HepG2 (cell line): ENCODE data around the gene AUP1. TPM values are rescaled to one million over a fixed set of nuclear protein-coding genes. Genes with fewer than 3 reads are reported as not detected.

Experiments used
- KDM3A ChIP-seq: IDR thresholded peaks from 2 replicates; pipeline ENCODE4 v1.6.1; 2018; ENCODE audit warnings: low read depth, missing compliant biosample characterization
- KLF11 ChIP-seq: IDR thresholded peaks from 2 replicates; pipeline ENCODE4 v1.6.1; 2016; ENCODE audit warnings: missing compliant biosample characterization
- MIER3 ChIP-seq: IDR thresholded peaks from 2 replicates; pipeline ENCODE4 v1.6.1; 2016; ENCODE audit warnings: missing compliant biosample characterization, borderline replicate concordance
- NR2F1 ChIP-seq, 2 experiments: fragments of 450-650 bp in 1 of 2; formaldehyde crosslinking in 1 of 2; IDR thresholded peaks; 2 replicates each; pipeline versions ENCODE4 v1.5.0 to v1.6.1; 2016 to 2020; ENCODE audit warnings: mild to moderate bottlenecking in 1 of 2, missing compliant biosample characterization in 1 of 2, missing genetic modification reagents in 1 of 2, moderate library complexity in 1 of 2
- NR2F6 ChIP-seq, 2 experiments: IDR thresholded peaks; 2 replicates each; pipeline ENCODE4 v1.6.1; 2016; ENCODE audit warnings: antibody characterized with exemption in 1 of 2, mild to moderate bottlenecking in 1 of 2
- SRF ChIP-seq: IDR thresholded peaks from 2 replicates; pipeline ENCODE4 v1.6.1; 2011; ENCODE audit warnings: mild to moderate bottlenecking, low read depth, low read length, moderate library complexity
- SRSF1 ChIP-seq: fragments of 200-400 bp; formaldehyde crosslinking; optimal IDR thresholded peaks from 2 replicates; pipeline ENCODE3; 2017; ENCODE audit warnings: mild to moderate bottlenecking, low read depth, low read length, moderate library complexity
- THYN1 ChIP-seq: sonication (generic); formaldehyde crosslinking; IDR thresholded peaks from 2 replicates; pipeline ENCODE4 v1.8.1; 2023; ENCODE audit warnings: low read depth, mild to moderate bottlenecking, moderate library complexity, missing genetic modification reagents, borderline replicate concordance
- ZC3H13 ChIP-seq: sonication (generic); formaldehyde crosslinking; IDR thresholded peaks from 2 replicates; pipeline ENCODE4 v1.8.1; 2023; ENCODE audit warnings: mild to moderate bottlenecking, missing genetic modification reagents, moderate library complexity
- ZEB1 ChIP-seq: IDR thresholded peaks from 2 replicates; pipeline ENCODE4 v1.6.1; 2012; ENCODE audit warnings: mild to moderate bottlenecking, low read depth, inconsistent platforms; ENCODE audit not compliant: insufficient replicate concordance
- ZFP37 ChIP-seq: sonication (generic); formaldehyde crosslinking; IDR thresholded peaks from 2 replicates; pipeline ENCODE4 v1.4.0; 2020; ENCODE audit warnings: missing genetic modification reagents, borderline replicate concordance
- ZMAT3 ChIP-seq: sonication (generic); formaldehyde crosslinking; conservative IDR thresholded peaks from 2 replicates; pipeline ENCODE4 v1.7.0; 2021; ENCODE audit warnings: missing genetic modification reagents
- ZNF33B ChIP-seq: sonication (generic); formaldehyde crosslinking; IDR thresholded peaks from 2 replicates; pipeline ENCODE4 v1.5.1; 2020; ENCODE audit warnings: mild to moderate bottlenecking, missing genetic modification reagents
- ZNF468 ChIP-seq: sonication (generic); formaldehyde crosslinking; IDR thresholded peaks from 2 replicates; pipeline ENCODE4 v1.8.0; 2022; ENCODE audit warnings: mild to moderate bottlenecking, moderate library complexity, missing genetic modification reagents
- ZNF546 ChIP-seq: sonication (generic); formaldehyde crosslinking; conservative IDR thresholded peaks from 2 replicates; pipeline ENCODE4 v1.8.1; 2023; ENCODE audit warnings: mild to moderate bottlenecking, missing genetic modification reagents
- ZNF709 ChIP-seq: sonication (generic); formaldehyde crosslinking; IDR thresholded peaks from 2 replicates; pipeline ENCODE4 v1.5.0; 2020; ENCODE audit warnings: mild to moderate bottlenecking, missing genetic modification reagents
- polyA plus RNA-seq, 8 experiments: library from polyadenylated mRNA; depleted of rRNA in 3 of 8; stranded (reverse) in 7 of 8; unstranded in 1 of 8; fragments of >200 nt; fragmentation: Illumina TruSeq in 4 of 8; extraction: Trizol in 4 of 8; gene quantifications; 2 replicates each; pipeline versions ENCODE4 v1.2.1 to v1.2.3, GENCODE V29; 2011 to 2016; ENCODE audit warnings: low read depth in 4 of 8, missing spikeins in 1 of 8, mixed read lengths in 1 of 8; ENCODE audit not compliant: insufficient read depth in 1 of 8
- total RNA-seq, 5 experiments: library from RNA; depleted of rRNA; stranded (reverse); fragments of >200 nt; fragmentation: Illumina TruSeq; extraction: Trizol; gene quantifications; 2 replicates each; pipeline ENCODE4 v1.2.3, GENCODE V29; 2016; ENCODE audit warnings: low read depth in 1 of 5
- TF ChIP-seq, protein P1 (sequence below): sonication (generic); formaldehyde crosslinking; IDR thresholded peaks from 2 replicates; pipeline ENCODE4 v1.5.1; 2020; ENCODE audit warnings: mild to moderate bottlenecking, moderate library complexity, missing genetic modification reagents
- TF ChIP-seq, protein P2 (sequence below): sonication (generic); formaldehyde crosslinking; IDR thresholded peaks from 2 replicates; pipeline ENCODE4 v1.9.0; 2022; ENCODE audit warnings: low read depth, missing genetic modification reagents

AUP1 gene
- total and polyA plus RNA-seq, 2 of the 13 experiments (the other 11 are each of a cell fraction or from before 2014, with no cell fraction given), result 174 to 267 TPM

DNA sequence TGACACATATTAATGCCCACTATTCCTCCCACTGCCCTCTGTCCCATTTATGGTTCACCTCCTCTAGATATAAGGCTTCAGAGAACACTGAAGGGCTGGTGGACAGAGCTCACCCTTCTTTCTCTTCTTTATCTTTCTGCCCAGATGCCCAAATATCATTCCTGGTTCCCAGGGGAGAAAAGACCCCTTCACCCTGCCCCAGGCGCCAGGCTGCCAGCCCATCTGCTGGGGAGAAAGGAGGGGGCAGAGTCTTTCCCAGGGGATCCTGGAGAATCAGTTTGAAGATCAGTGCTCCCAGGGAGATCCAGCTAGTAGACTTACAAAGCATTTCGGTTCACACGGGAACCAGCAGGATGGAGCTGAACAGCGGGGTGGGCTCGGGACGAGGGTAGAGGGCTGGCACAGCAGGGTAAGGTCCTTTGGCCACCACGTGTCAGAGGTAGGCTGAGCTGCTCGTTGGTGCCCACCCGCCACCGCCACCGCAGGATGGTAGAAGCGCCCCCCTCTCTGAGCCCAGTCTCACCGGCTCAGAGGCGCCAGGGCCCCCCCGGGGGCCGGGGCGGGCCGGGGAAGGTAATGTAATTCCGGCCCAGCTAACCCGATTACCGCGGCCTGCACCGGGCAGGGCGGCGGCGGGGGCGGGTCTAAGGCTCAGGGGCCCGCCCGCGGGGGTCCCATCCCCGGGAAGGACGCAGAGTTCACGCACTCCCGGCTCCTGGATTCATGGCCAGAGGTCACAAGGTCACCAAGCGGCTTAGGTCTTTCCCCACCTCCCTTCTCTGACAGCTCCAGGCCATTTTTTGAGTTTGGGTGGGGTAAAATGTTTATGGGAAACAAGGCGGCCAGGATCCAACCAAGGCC, 16.5 kb downstream of the AUP1 start (continued):
- TF ChIP-seq KLF11 (CRISPR knock-in tag) (peak; percentile 28; the same call in 1 of the 2 replicates), MIER3 (CRISPR knock-in tag) (peak; percentile 21; the same call in 1 of the 2 replicates), ZNF468 (CRISPR knock-in tag) (0 out of 2 replicates have a peak, but pooled peaks have one; percentile 47), KDM3A (CRISPR knock-in tag) (peak; percentile 58; the same call in 1 of the 2 replicates), ZNF33B (peak; percentile 48; the same call in 1 of the 2 replicates), SRF (no peak), ZNF546 (no peak), ZFP37 (CRISPR knock-in tag) (no peak), ZMAT3 (0 out of 2 replicates have a peak, but pooled peaks have one; percentile 67), SRSF1 (peak; percentile 98), ZEB1 (peak; percentile 40), THYN1 (CRISPR knock-in tag) (no peak), NR2F1 (CRISPR knock-in tag; IDR thresholded peaks at IDR 0.05) (peak; percentile 72 to 75; a peak in 3 of 4 replicates), ZNF709 (peak; percentile 55; the same call in 1 of the 2 replicates), NR2F6 (IDR thresholded peaks at IDR 0.05) (peak; percentile 91), NR2F6 (CRISPR knock-in tag; IDR thresholded peaks at IDR 0.05) (peak; percentile 90), ZC3H13 (peak; percentile 83)
- TF ChIP-seq, protein P1, sequence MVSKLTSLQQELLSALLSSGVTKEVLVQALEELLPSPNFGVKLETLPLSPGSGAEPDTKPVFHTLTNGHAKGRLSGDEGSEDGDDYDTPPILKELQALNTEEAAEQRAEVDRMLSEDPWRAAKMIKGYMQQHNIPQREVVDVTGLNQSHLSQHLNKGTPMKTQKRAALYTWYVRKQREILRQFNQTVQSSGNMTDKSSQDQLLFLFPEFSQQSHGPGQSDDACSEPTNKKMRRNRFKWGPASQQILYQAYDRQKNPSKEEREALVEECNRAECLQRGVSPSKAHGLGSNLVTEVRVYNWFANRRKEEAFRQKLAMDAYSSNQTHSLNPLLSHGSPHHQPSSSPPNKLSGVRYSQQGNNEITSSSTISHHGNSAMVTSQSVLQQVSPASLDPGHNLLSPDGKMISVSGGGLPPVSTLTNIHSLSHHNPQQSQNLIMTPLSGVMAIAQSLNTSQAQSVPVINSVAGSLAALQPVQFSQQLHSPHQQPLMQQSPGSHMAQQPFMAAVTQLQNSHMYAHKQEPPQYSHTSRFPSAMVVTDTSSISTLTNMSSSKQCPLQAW (CRISPR knock-in tag), result peak; percentile 70
- TF ChIP-seq, protein P2, sequence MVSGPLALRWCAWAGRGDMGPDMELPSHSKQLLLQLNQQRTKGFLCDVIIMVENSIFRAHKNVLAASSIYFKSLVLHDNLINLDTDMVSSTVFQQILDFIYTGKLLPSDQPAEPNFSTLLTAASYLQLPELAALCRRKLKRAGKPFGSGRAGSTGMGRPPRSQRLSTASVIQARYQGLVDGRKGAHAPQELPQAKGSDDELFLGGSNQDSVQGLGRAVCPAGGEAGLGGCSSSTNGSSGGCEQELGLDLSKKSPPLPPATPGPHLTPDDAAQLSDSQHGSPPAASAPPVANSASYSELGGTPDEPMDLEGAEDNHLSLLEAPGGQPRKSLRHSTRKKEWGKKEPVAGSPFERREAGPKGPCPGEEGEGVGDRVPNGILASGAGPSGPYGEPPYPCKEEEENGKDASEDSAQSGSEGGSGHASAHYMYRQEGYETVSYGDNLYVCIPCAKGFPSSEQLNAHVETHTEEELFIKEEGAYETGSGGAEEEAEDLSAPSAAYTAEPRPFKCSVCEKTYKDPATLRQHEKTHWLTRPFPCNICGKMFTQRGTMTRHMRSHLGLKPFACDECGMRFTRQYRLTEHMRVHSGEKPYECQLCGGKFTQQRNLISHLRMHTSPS (CRISPR knock-in tag), result peak; percentile 80; the same call in 1 of the 2 replicates
